HG02870 (cell line): ENCODE results near the gene PLD3.
"Not testable (repeated sequence)": the region's sequence is repeated elsewhere in the genome, so short reads cannot be mapped to it uniquely, and the experiment has no call there.

Source experiments
- ATAC-seq: cut with Tn5 transposase; IDR thresholded peaks from one replicate; pipeline ENCODE4 v1.9.1; 2021; ENCODE audit warnings: mild to moderate bottlenecking, moderate library complexity; ENCODE audit not compliant: unreplicated experiment

The PLD3 gene

DNA sequence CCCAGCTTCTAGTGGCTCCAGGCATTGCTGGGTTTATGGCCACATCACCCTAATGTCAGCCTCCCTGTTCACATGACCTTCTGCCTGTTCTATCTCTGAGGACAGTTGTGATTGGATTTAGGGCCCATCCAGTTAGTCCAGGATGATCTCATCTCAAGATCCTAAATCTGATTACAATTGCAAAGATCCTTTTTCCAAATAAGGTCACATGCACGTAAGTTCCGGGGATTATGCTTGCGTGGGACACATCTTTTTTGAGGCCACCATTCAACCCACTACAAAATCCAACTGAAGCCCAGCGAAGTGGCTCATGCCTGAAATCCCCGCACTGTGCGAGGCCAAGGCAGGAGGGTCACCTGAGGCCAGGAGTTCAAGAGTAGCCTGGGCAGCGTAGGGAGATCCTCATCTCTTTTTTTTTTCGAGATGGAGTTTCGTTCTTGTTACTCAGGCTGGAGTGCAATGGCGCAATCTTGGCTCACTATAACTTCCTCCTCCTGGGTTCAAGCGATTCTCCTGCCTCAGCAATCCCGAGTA is 12.3 kb downstream of the PLD3 start:
- no peak for ATAC-seq

DNA sequence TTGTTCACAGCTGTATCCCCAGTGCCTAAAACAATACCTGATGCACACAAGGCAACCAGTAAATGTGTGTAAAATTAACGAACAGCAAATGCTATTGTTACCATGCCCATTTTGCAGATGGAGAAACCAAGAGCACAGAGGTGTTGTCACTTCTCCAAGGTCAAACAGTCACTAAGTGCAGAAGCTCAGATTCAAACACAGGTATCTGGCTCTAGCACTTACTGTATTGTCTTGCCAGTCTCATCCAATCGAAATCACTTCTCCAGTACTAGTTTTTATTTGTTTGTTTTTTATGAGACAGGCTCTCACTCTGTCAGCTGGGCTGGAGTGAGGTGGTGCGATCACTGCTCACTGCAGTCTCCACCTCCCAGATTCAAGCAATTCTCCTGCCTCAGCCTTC is 13.7 kb downstream of the PLD3 start:
- ATAC-seq: no peak

- ATAC-seq: no peak
These were observed 14.6 kb downstream of the PLD3 start for GRCh38 chr19:40363069-40363468.

- ATAC-seq: no peak
These were observed 16.5 kb downstream of the PLD3 start for GRCh38 chr19:40365010-40365409.

- ATAC-seq: no peak
These were observed 17.3 kb downstream of the PLD3 start for GRCh38 chr19:40365613-40366401.

- ATAC-seq: no peak
These were observed 18.4 kb downstream of the PLD3 start for GRCh38 chr19:40366697-40367561.

- no peak for ATAC-seq
These were observed 19.3 kb downstream of the PLD3 start for GRCh38 chr19:40367577-40368434.

- ATAC-seq: no peak
These were observed 21.3 kb downstream of the PLD3 start for GRCh38 chr19:40369797-40370196.

DNA sequence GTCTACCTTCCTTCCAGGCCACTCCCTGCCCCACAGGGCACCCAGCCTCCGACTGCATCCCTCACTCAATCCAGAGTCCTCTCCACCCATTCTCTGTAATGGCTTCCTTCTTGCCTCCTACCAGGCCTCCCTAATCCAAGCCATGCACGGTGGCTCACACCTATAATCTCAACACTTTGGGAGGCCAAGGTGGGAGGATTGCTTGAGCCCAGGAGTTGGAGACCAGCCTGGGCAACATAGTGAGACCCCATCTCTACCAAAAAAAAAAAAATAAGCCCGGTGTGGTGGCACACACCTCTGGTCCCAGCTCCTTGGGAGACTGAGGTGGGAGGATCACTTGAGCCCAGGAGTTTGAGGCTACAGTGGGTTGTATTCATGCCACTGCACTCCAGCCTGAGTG is 21.8 kb downstream of the PLD3 start:
- ATAC-seq: not testable (repeated sequence)

DNA sequence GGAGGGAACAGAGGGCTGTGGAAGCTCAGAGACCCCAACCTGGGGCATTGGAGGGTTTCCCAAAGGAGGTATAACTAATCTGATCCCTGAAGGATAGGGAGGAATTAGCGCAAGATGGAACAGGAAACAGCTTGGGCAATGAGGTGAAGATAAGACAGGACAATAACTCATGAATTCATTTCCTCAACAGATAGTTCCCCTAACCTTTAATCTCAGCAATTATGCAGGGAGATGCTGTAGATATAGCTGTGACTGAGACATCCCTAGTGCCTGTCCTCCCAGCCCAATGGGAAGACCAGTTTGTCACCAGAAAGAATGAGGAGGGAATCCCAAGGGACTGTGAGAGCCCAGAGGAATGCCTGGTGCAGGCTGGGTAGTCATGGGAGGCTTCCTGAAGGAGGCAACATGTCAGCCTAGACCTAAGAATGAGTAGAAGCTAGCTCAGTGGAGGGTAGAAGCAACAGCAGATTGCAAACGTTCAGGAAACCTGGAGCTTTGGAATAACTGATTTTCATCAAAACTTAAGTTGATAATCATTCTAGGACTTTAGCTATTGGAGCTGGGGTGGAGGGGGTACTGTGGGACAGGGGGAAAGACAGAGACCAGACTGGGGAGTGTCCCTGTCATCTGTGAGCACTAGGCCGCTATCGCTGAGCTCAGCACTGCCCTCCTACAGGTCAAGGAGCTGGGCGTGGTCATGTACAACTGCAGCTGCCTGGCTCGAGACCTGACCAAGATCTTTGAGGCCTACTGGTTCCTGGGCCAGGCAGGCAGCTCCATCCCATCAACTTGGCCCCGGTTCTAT is 22.7 kb downstream of the PLD3 start:
- no peak for ATAC-seq

DNA sequence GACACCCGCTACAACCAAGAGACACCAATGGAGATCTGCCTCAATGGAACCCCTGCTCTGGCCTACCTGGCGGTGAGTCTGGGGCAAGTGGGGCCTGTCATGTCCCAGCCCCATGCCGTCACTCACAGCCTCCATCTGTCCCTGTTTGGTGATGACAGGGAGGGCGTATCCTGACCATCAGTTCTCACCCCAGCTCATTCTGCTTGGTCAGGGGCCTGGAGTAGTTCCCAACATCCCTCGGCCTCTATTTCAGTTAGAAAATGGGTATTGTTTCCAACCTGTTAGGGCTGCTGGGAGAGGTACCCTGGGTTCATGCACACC is 23.3 kb downstream of the PLD3 start:
- ATAC-seq: no peak

DNA sequence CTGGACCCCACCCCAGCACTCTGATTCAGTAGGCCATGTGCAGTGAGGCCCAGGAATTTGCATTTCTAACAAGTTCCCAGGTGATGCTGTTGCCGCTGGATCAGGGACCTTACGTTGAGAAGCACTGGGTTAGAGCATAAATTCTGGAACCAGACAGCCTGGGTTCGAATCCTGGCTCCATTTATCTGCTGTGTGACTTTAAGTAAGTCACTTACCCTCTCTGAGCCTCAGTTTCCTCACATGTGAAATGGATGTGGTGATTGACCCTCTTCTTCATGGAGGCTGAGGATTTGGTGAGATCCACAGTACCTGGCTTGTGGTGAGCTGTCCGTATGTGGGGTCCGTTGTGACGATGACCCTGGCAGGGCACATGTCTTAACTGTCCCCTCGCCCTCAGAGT is 25.6 kb downstream of the PLD3 start:
- no peak for ATAC-seq

GRCh38 chr19:40376286-40376862 is 27.9 kb downstream of the PLD3 start:
- no peak for ATAC-seq

DNA sequence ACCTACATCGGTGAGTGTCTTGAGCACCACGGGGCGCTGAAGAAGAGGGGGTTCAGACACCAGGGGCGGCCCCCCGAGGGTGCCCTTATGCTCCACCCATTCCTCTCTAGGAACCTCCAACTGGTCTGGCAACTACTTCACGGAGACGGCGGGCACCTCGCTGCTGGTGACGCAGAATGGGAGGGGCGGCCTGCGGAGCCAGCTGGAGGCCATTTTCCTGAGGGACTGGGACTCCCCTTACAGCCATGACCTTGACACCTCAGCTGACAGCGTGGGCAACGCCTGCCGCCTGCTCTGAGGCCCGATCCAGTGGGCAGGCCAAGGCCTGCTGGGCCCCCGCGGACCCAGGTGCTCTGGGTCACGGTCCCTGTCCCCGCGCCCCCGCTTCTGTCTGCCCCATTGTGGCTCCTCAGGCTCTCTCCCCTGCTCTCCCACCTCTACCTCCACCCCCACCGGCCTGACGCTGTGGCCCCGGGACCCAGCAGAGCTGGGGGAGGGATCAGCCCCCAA is 29.4 kb downstream of the PLD3 start:
- ATAC-seq: no peak

GRCh38 chr19:40378509-40378908 is 30.0 kb downstream of the PLD3 start:
- no peak for ATAC-seq

DNA sequence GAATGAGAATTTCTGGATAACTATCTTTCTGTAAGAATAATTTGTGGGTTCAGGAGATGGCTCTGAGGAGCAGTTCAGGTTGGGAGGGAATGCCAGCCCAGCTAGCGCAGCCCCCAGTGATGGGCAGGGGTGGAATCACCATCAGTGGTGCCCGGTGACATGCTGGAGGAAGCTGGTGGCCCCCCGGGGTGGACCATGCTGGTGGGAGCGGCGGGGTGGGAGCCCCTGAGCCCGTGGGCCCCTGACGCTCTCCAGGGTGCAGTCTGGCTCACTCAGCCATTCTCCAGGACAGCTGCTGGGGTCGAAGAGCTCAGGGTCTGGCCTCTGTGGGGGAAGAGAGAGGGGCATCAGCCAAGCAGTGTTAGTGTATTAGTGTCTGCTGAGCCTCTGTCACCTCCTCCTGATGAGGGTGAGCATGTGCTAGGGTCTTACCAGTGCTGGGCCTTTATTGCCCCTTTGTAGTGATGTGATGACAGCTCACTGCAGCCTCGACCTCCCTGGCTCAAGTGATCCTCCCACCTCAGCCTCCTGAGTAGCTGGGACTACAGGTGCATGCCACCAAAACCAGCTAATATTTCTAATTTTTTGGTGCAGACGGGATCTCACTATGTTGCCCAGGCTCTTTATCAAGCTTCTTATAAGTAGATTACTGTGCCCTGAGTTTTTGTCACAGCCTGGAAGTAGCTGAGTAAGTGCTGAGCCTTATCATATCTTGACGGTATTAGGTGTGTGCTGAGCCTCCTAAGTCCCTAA is 31.1 kb downstream of the PLD3 start:
- ATAC-seq: no peak

DNA sequence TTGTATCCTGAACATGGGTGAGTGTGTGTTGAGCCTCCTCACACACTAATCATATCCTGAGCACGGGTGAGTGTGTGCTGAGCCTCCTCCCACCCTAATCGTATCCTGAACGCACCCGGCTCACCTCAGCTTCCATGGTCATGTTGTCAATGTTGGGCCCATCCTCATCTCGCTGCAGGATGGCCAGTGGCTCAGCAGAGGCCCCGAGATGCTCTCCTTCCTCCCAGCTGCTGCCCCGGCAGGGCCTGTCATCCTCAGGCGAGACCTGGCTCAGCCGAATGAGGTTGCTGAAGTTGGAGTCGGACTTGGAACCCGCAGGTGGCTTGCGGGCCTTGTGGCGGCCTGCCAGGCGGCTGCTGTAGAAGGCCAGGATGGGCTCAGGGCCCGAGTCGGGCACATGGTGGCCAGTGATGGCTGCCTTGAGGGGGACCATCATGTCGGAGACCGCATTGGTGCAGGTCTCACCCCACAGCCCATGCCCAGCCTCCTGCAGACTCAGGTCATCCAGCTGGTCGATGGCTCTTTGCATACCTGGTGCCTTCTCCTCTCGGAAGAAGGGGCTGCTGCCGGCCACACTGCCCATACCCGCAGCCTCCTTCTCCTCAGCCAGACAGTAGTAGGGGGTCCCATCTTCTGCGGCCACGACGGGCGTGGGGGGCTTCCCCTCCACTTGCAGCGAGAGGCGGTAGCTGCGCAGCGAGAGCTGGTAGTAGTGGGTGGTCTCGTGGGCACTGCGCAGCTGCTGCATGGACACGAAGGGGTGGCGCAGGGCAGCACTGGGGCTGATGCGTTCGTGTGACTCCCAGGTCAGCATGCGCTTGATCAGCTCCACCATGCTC is 31.9 kb downstream of the PLD3 start:
- ATAC-seq: no peak

- no peak for ATAC-seq
These were observed 32.8 kb downstream of the PLD3 start for GRCh38 chr19:40381321-40381720.
